HEK293 (cell line): ENCODE measurements around the gene CEACAM19.

Experiments
- CTCF ChIP-seq: fragments of 450-650 bp; formaldehyde crosslinking; IDR thresholded peaks from 2 replicates; pipeline ENCODE4 v1.5.1; 2016; ENCODE audit warnings: missing biosample characterization, missing genetic modification characterization
- HOXA7 ChIP-seq: sonication (generic); formaldehyde crosslinking; IDR thresholded peaks from 2 replicates; pipeline ENCODE4 v1.8.1; 2022; ENCODE audit warnings: missing genetic modification reagents, borderline replicate concordance
- MYNN ChIP-seq: fragments of 450-650 bp; formaldehyde crosslinking; IDR thresholded peaks from 2 replicates; pipeline ENCODE4 v1.5.1; 2016; ENCODE audit warnings: missing biosample characterization, missing genetic modification characterization, borderline replicate concordance
- MZF1 ChIP-seq: fragments of 450-650 bp; formaldehyde crosslinking; IDR thresholded peaks from 2 replicates; pipeline ENCODE4 v1.5.1; 2017; ENCODE audit warnings: missing biosample characterization, missing genetic modification characterization, borderline replicate concordance
- PATZ1 ChIP-seq: fragments of 450-650 bp; formaldehyde crosslinking; IDR thresholded peaks from 2 replicates; pipeline ENCODE4 v1.5.1; 2016; ENCODE audit warnings: missing biosample characterization, missing genetic modification characterization
- REST ChIP-seq: fragments of 450-650 bp; formaldehyde crosslinking; IDR thresholded peaks from 2 replicates; pipeline ENCODE4 v1.5.1; 2016; ENCODE audit warnings: missing biosample characterization, missing genetic modification characterization
- ZBTB17 ChIP-seq: fragments of 450-650 bp; formaldehyde crosslinking; IDR thresholded peaks from 2 replicates; pipeline ENCODE4 v1.5.1; 2016; ENCODE audit warnings: missing biosample characterization, missing genetic modification characterization

- TF ChIP-seq ZBTB17, result no peak
- no peak for TF ChIP-seq HOXA7 (CRISPR knock-in tag)
- no peak for TF ChIP-seq PATZ1
- TF ChIP-seq CTCF (tag by site-specific recombination), result no peak
- no peak for TF ChIP-seq REST (tag by site-specific recombination)
- TF ChIP-seq MYNN, result no peak
- no peak for TF ChIP-seq MZF1 (tag by site-specific recombination)
Observed at GRCh38 chr19:44628793-44629192, 42.5 kb upstream of the CEACAM19 start.
